Endometrial microvascular endothelial cells (primary cell): Measurements from ENCODE around the gene RAN. TPM values are rescaled to one million over a fixed set of nuclear protein-coding genes. Genes with fewer than 3 reads are reported as not detected.

Experiments
- in situ Hi-C: cut with HindIII; loops from 2 replicates; pipeline ENCODE4 v1.10.0; 2017; ENCODE audit warnings: low sequenced_read_pairs, low pct_unique_long_range_greater_than_20kb; ENCODE audit errors: inconsistent ontology term
- total RNA-seq: library from RNA; depleted of rRNA; stranded (reverse); fragments of >200 nt; gene quantifications from one replicate; pipeline ENCODE4 v1.2.3, GENCODE V29; 2015; ENCODE audit errors: inconsistent ontology term

RAN gene
- total RNA-seq, 1 donor from 2014 or later, result 572 TPM

DNA sequence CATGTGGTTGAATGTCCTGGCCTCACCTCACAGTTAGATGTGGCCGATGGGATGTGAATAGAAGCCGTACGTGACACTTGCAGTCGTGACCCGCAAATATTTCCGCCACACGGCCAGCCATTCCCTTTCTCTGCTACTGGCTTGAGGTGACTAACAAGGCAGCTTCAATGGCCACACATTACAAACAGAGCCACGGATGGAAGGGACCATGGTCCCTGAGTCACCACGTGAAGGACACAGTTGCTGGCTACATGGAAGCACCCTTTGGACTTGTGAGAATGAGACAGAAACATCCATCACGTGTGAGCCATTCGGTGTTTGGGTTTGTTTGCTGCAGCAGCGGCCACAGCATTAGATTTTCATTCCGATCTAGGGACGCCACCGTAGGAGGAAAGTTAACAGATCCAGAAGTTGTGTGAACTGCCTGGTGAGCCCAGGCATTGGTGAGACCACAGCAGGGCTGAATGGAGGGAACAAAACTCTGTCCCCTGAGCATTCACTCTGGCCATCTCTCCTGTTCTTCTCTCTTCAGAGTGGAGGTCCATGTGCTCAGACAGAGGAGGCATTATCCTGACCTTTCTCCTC is 48.3 kb downstream of the RAN start:
- in situ Hi-C loops, result no loop called here

DNA sequence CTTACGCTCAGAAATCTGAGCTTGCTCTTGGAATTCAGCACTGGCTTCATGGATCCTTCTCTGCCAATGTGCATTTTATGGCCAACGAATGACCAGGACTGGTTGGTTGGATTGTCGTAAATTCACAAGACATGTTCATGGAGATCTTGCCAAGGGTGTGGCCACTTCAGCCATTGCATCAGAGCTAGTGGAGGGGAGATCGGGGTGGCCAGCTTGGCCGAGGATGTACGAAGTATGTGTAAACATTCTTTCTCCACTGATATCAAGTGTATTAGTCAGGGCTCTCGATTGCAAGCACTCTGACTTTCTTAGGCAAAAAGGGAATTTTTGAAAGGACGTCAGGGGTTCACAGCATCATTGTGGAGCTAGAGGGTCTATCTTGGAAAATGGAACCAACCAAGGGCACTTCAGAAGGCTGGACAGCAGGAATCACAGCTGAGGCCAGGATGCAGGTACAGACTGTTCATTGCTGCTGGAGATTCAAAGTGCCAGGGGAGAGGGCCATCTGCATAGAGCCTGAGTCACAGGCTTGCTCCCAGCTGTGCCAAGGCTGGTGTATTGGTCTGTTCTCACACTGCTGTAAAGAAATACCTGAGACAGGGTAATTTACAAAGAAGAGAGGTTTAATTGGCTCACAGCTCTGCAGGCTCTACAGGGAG is 49.0 kb downstream of the RAN start:
- in situ Hi-C loops, result no loop called here

DNA sequence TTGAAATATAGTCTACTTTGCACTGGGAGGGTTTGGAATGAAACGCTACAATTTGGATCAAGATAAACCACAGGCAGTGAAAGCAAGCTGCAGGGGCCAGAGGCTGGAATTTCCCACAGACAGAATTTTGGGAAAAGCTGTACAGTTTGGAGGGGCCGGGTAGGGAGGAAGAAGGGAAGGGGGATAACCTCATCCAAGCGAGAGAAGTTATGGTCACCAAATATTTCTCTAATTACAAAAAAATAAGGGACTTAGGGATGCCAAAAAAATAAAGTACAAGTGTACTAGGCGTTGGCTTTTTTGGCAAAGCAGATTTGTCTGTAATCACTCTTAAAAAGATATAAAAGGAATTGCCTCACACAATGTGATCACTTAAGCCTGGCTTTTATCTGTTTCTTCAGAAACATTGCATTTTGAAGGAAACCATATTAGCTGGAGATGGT is 50.7 kb downstream of the RAN start:
- in situ Hi-C loops, result no loop called here

DNA sequence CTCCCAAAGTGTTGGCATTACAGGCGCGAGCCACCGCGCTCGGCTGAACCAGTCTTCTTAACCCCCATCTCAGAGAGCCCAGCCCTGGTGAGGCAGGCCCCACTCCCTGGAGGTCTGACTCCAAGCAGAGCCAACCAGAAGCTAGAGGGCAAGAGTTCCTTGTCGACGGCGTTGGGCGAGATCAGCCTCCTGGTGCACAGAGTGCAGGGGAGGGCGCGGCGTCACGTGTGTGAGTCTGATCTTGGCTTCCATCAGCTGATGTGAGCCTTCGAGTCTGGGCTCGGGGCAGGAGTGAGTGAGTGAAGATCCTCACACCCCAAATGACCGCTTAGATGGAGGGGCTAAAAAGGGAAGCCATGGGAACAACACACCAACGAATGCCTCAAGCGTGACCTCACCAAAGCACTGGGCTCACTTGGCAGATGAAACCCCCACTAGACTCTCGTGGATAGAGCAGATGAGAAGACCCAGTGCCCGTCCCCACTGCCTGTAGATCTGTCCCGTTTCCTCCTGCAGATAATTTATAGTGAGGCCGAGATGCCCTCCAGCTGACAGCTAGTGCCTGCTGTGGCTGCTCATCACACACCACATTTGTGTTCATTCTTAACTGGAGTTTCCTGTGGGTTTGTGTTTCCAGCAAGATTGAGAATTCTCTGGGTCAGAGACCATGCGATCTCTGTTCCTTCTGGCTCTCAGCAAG is 53.2 kb downstream of the RAN start:
- in situ Hi-C loops, result no loop called here

GRCh38 chr12:130925666-130926015 is 53.8 kb downstream of the RAN start:
- in situ Hi-C loops, result no loop called here

Other genes starting within 250 kb of the RAN start
- gene RIMBP2, start 155.8 kb upstream of the RAN start, total RNA-seq, result not detected
- 30.4 TPM for gene STX2, start 32.8 kb upstream of the RAN start, total RNA-seq
- not detected for gene ADGRD1, start 81.8 kb downstream of the RAN start, total RNA-seq